Endothelial cell of umbilical vein (primary cell): ENCODE results near the gene RAI1. TPM values are rescaled to one million over a fixed set of nuclear protein-coding genes. Genes with fewer than 3 reads are reported as not detected.
A peak's percentile ranks its signal among the peaks of the same experiment; 100 is the strongest.

Experiments used
- BruUV-seq: library from RNA; stranded (reverse); fragments of 400-500 nt; replicated peaks from 2 replicates; lab custom pipeline; 2021; lab: Mats Ljungman, UMichigan
- CTCF ChIA-PET: fragments of 300-600, 350-600 bp; sonication (Branson Sonifier 250); formaldehyde crosslinking; loops from one replicate; lab custom pipeline; 2021; ENCODE audit warnings: antibody characterized with exemption, inconsistent platforms; lab: Charles Lee
- POLR2A ChIA-PET: fragments of 300-600, 350-600 bp; sonication (Branson Sonifier 250); formaldehyde crosslinking; loops from one replicate; lab custom pipeline; 2021; ENCODE audit warnings: antibody characterized with exemption, inconsistent platforms; lab: Charles Lee
- DNase-seq: peaks from one replicate; pipeline ENCODE4 v3.0.0-alpha.2; 2011; ENCODE audit warnings: low read depth, low spot score
- FAIRE-seq: peaks from 2 replicates; lab custom pipeline; 2011; peaks lifted over from hg19 to GRCh38; lab: Jason Lieb, UNC
- H2AFZ ChIP-seq: 2 replicates; pipeline ENCODE4 v1.6.0; 2012; ENCODE audit warnings: low read depth, low read length, control low read depth, inconsistent platforms
- H3K27ac ChIP-seq: 2 replicates; pipeline ENCODE4 v1.5.1; 2011; ENCODE audit warnings: low read depth, mild to moderate bottlenecking, control low read depth, low read length, moderate library complexity; ENCODE audit not compliant: insufficient read depth
- H3K27me3 ChIP-seq, 2 experiments: 2 replicates each; pipeline versions ENCODE4 v1.6.0 to v1.6.1; 2011; ENCODE audit warnings: low read length in 2 of 2, mixed read lengths in 1 of 2; ENCODE audit not compliant: control insufficient read depth in 2 of 2, insufficient read depth in 2 of 2
- H3K36me3 ChIP-seq, 2 experiments: 2 replicates in 1 of 2; 3 replicates in 1 of 2; pipeline ENCODE4 v1.5.1; 2011; ENCODE audit warnings: low read length in 2 of 2, mild to moderate bottlenecking in 1 of 2, moderate library complexity in 1 of 2; ENCODE audit not compliant: control insufficient read depth in 2 of 2, insufficient read depth in 2 of 2; ENCODE audit errors: extremely low read depth in 1 of 2
- H3K4me1 ChIP-seq: 3 replicates; pipeline ENCODE4 v1.5.1; 2011; ENCODE audit warnings: mild to moderate bottlenecking, low read length; ENCODE audit not compliant: control insufficient read depth, insufficient read depth; ENCODE audit errors: extremely low read depth
- H3K4me2 ChIP-seq: 2 replicates; pipeline ENCODE4 v1.6.1; 2011; ENCODE audit warnings: low read length, control low read depth, mixed read lengths; ENCODE audit not compliant: insufficient read depth
- H3K4me3 ChIP-seq, 3 experiments: fragments of 200-600 bp in 1 of 3; sonication (generic), shearing (Covaris generic) in 1 of 3; replicated peaks in 1 of 3; 2 replicates each; pipeline ENCODE4 v1.5.1; 2011 to 2016; ENCODE audit warnings: control low read depth in 3 of 3, low read length in 3 of 3, mild to moderate bottlenecking in 2 of 3, inconsistent platforms in 1 of 3, low read depth in 1 of 3, moderate library complexity in 1 of 3; ENCODE audit not compliant: insufficient read depth in 1 of 3
- H3K79me2 ChIP-seq: 2 replicates; pipeline ENCODE4 v1.6.0; 2012; ENCODE audit warnings: low read length, inconsistent platforms; ENCODE audit not compliant: control insufficient read depth, insufficient read depth
- H3K9ac ChIP-seq: replicated peaks from 2 replicates; pipeline ENCODE3; 2011; ENCODE audit warnings: low read length, control low read depth; ENCODE audit not compliant: insufficient read depth; ENCODE audit errors: extremely low read depth
- H3K9me1 ChIP-seq: replicated peaks from 3 replicates; pipeline ENCODE4 v1.6.0; 2011; ENCODE audit warnings: mild to moderate bottlenecking, low read length; ENCODE audit not compliant: control insufficient read depth, insufficient read depth; ENCODE audit errors: extremely low read depth
- H3K9me3 ChIP-seq: replicated peaks from 2 replicates; pipeline ENCODE4 v1.5.1; 2012; ENCODE audit warnings: low read length, inconsistent platforms; ENCODE audit not compliant: control insufficient read depth, insufficient read depth
- H4K20me1 ChIP-seq: replicated peaks from 2 replicates; pipeline ENCODE3; 2011; ENCODE audit warnings: mild to moderate bottlenecking, low read length; ENCODE audit not compliant: control insufficient read depth, insufficient read depth; ENCODE audit errors: extremely low read depth
- CTCF ChIP-seq, 2 donors: IDR thresholded peaks; 1 replicate in 1 of 2; 2 replicates in 1 of 2; pipeline ENCODE4 v1.5.1; 2011; ENCODE audit warnings: low read length in 2 of 2, mild to moderate bottlenecking in 2 of 2, moderate library complexity in 2 of 2, control low read depth in 1 of 2, inconsistent platforms in 1 of 2, low read depth in 1 of 2; ENCODE audit not compliant: insufficient read depth in 1 of 2; ENCODE audit errors: extremely low read depth in 1 of 2
- EZH2 ChIP-seq: IDR thresholded peaks from 2 replicates; pipeline ENCODE4 v1.6.1; 2012; ENCODE audit warnings: borderline replicate concordance, low read depth, mild to moderate bottlenecking, moderate library complexity, low read length, inconsistent platforms; ENCODE audit not compliant: severe bottlenecking
- FOS ChIP-seq: IDR thresholded peaks from 2 replicates; pipeline ENCODE4 v1.6.1; 2011; ENCODE audit warnings: mild to moderate bottlenecking, low read length, moderate library complexity, borderline replicate concordance; ENCODE audit not compliant: insufficient read depth
- GATA2 ChIP-seq: IDR thresholded peaks from 2 replicates; pipeline ENCODE4 v1.7.0; 2011; ENCODE audit warnings: low read depth, mild to moderate bottlenecking, moderate library complexity, mixed read lengths, low read length; ENCODE audit not compliant: insufficient read length, insufficient read depth
- JUN ChIP-seq: IDR thresholded peaks from 2 replicates; pipeline ENCODE4 v1.6.1; 2011; ENCODE audit warnings: borderline replicate concordance, low read depth; ENCODE audit not compliant: insufficient read length, insufficient read depth
- MAX ChIP-seq: IDR thresholded peaks from 2 replicates; pipeline ENCODE4 v1.6.1; 2011; ENCODE audit not compliant: insufficient read depth, insufficient read length
- MYC ChIP-seq: IDR thresholded peaks from one replicate; pipeline ENCODE4 v1.6.1; 2011; ENCODE audit warnings: mild to moderate bottlenecking, low read depth, low read length
- POLR2A ChIP-seq: IDR thresholded peaks from 2 replicates; pipeline ENCODE4 v1.6.1; 2012; ENCODE audit warnings: low read depth, mild to moderate bottlenecking, control low read depth, low read length
- POLR2AphosphoS5 ChIP-seq: IDR thresholded peaks from 2 replicates; pipeline ENCODE4 v1.6.1; 2012; ENCODE audit warnings: low read depth, mild to moderate bottlenecking, control low read depth, low read length, moderate library complexity; ENCODE audit not compliant: insufficient read depth
- dilution Hi-C: fragments of 300-500 bp; cut with MboI; formaldehyde crosslinking; loops from one replicate; pipeline ENCODE4 v1.15.0; 2019; ENCODE audit warnings: low sequenced_read_pairs; ENCODE audit not compliant: extremely low pct_ligation_motif_present
- intact Hi-C: fragments of 100-400 bp; cut with micrococcal nuclease; formaldehyde crosslinking; loops from one replicate; pipeline ENCODE4 v1.10.0; 2022
- polyA plus RNA-seq, 4 experiments: library from polyadenylated mRNA; depleted of rRNA in 3 of 4; stranded (reverse) in 3 of 4; unstranded in 1 of 4; fragments of >200 nt; gene quantifications; 2 replicates each; pipeline versions ENCODE4 v1.2.1 to v1.2.3, GENCODE V29; 2011 to 2012; ENCODE audit warnings: missing spikeins in 1 of 4
- total RNA-seq: library from RNA; stranded (reverse); gene quantifications from 2 replicates; pipeline ENCODE4 v1.2.3, GENCODE V29; 2021

Gene RAI1
- total and polyA plus RNA-seq, 2 donors (not counting 3 experiments of a cell fraction or from before 2014, with no cell fraction given) = 7.8 to 43.3 TPM

GRCh38 chr17:17836818-17837379 is 155.6 kb downstream of the RAI1 start, which contains the start of gene SREBF1:
SREBF1 (minus strand) TSS chr17:17836986; CDS start chr17:17836817, 169 bp downstream.
- intact Hi-C loops (loop anchor here (1.0 kb wide), 2 partner anchors 14 to 27 kb away; no protein-coding TSS in a partner anchor), dilution Hi-C loops (no loop called here)
- TF ChIP-seq POLR2AphosphoS5 = peak; percentile 2
- no peak for TF ChIP-seq GATA2
- TF ChIP-seq POLR2A = no peak
- no peak for TF ChIP-seq JUN
- FAIRE-seq (peak; percentile 80), DNase-seq (peak; percentile 63)
- TSS peak; percentile 39 for BruUV-seq
- Histone ChIP-seq H3K9ac (peak within 1 kb of the TSS; percentile 93), H3K9me1 (no peaks in the 10 kb centered on the region), H3K9me3 (no peaks in the 10 kb centered on the region), H3K27me3 (no peaks in the 10 kb centered on the region), H4K20me1 (no peaks in the 10 kb centered on the region), H3K79me2 (peaks cover 36% of the 10 kb centered on the region), H2AFZ (peak within 1 kb of the TSS; percentile 39), H3K4me2 (peak within 1 kb of the TSS; percentile 87), H3K27ac (peak within 1 kb of the TSS; percentile 95), H3K4me3 (peak within 1 kb of the TSS; percentile 54 to 89 (median 57)), H3K36me3 (no peaks in the 10 kb centered on the region), H3K4me1 (peaks cover 56% of the 10 kb centered on the region)
- CTCF ChIA-PET = interaction anchor here (0.9 to 3.1 kb wide), 12 partner anchors 9 to 154 kb away, joined by 3 to 18 read pairs (median 5); partner anchors contain the start of genes DRC3 and TOM1L2
- POLR2A ChIA-PET = interaction anchor here (1.5 kb wide), 1 partner anchor 11 kb away, joined by 3 read pairs; no protein-coding TSS in a partner anchor

- TF ChIP-seq GATA2 (no peak), POLR2AphosphoS5 (no peak), EZH2 (no peak), MYC (no peak), CTCF (IDR thresholded peaks at IDR 0.05; ENCODE audit: extremely low read depth in 1 of 2, insufficient read depth in 1 of 2, low read depth in 1 of 2, low read length in 2 of 2) (no peak), FOS (no peak), POLR2A (no peak), MAX (no peak), JUN (no peak)
- peaks cover 31% of the 10 kb centered on the region for H3K79me2 ChIP-seq
- no peak overlapping the region for H3K4me3 ChIP-seq
- dilution Hi-C loops (no loop called here), intact Hi-C loops (no loop called here)
- no peaks in the 10 kb centered on the region for H3K36me3 ChIP-seq
- H3K4me2 ChIP-seq = peak overlapping the region; percentile 28
- no peaks in the 10 kb centered on the region for H3K9me1 ChIP-seq
- FAIRE-seq (peak; percentile 91), DNase-seq (peak; percentile 69)
- H3K9me3 ChIP-seq = no peaks in the 10 kb centered on the region
- H3K4me1 ChIP-seq = peaks cover 56% of the 10 kb centered on the region
- H3K27me3 ChIP-seq = no peaks in the 10 kb centered on the region
- ChIA-PET CTCF (interaction anchor here (1.1 to 3.1 kb wide), 6 partner anchors 11 to 82 kb away, joined by 3 to 18 read pairs (median 5); no protein-coding TSS in a partner anchor), POLR2A (interaction anchor here (0.6 to 1.5 kb wide), 2 partner anchors 11 to 17 kb away, joined by 3 to 5 read pairs; no protein-coding TSS in a partner anchor)
- H3K9ac ChIP-seq = peak overlapping the region; percentile 93
- no peak overlapping the region for H2AFZ ChIP-seq
- no peaks in the 10 kb centered on the region for H4K20me1 ChIP-seq
- BruUV-seq = no TSS peak
- peak overlapping the region; percentile 95 for H3K27ac ChIP-seq
Measured at GRCh38 chr17:17837380-17837821, 156.1 kb downstream of the RAI1 start.
